Endothelial cell (in vitro differentiated cells): ENCODE results near the gene PARD3. TPM values are rescaled to one million over a fixed set of nuclear protein-coding genes. Genes with fewer than 3 reads are reported as not detected.

Source experiments
- DNase-seq: peaks from one replicate; pipeline ENCODE4 v3.0.0; 2021; ENCODE audit warnings: low spot score
- H3K27ac Mint-ChIP-seq: one replicate; pipeline ENCODE4 v1.8.0; 2021; ENCODE audit warnings: mixed read lengths, inconsistent platforms; ENCODE audit not compliant: unreplicated experiment
- H3K27me3 Mint-ChIP-seq: one replicate; pipeline ENCODE4 v1.8.0; 2021; ENCODE audit warnings: mild to moderate bottlenecking, moderate library complexity, mixed read lengths, inconsistent platforms; ENCODE audit not compliant: unreplicated experiment
- H3K36me3 Mint-ChIP-seq: one replicate; pipeline ENCODE4 v1.8.0; 2021; ENCODE audit warnings: mild to moderate bottlenecking, low read depth, mixed read lengths, inconsistent platforms; ENCODE audit not compliant: unreplicated experiment
- H3K4me1 Mint-ChIP-seq: one replicate; pipeline ENCODE4 v1.8.0; 2021; ENCODE audit warnings: mild to moderate bottlenecking, mixed read lengths, inconsistent platforms; ENCODE audit not compliant: unreplicated experiment
- H3K4me3 Mint-ChIP-seq: one replicate; pipeline ENCODE4 v1.8.0; 2021; ENCODE audit warnings: mild to moderate bottlenecking, mixed read lengths, inconsistent platforms; ENCODE audit not compliant: unreplicated experiment
- H3K9me3 Mint-ChIP-seq: one replicate; pipeline ENCODE4 v1.8.0; 2021; ENCODE audit warnings: mixed read lengths, inconsistent platforms; ENCODE audit not compliant: unreplicated experiment
- total RNA-seq: library from RNA; stranded (reverse); fragmentation: NEBNext Ultra II Directional; extraction: Animal tissue kit (Norgen Biotek cat#: 25700); gene quantifications from one replicate; pipeline ENCODE4 v1.2.1, GENCODE V29; 2021; ENCODE audit not compliant: unreplicated experiment
- TF ChIP-seq, protein P1 (sequence below): fragments of 200-600 bp; sonication (generic); IDR thresholded peaks from one replicate; pipeline ENCODE4 v1.5.0; 2021; ENCODE audit warnings: antibody characterized with exemption; ENCODE audit not compliant: unreplicated experiment

PARD3 gene
- total RNA-seq, 1 donor from 2014 or later: 35.2 TPM

DNA sequence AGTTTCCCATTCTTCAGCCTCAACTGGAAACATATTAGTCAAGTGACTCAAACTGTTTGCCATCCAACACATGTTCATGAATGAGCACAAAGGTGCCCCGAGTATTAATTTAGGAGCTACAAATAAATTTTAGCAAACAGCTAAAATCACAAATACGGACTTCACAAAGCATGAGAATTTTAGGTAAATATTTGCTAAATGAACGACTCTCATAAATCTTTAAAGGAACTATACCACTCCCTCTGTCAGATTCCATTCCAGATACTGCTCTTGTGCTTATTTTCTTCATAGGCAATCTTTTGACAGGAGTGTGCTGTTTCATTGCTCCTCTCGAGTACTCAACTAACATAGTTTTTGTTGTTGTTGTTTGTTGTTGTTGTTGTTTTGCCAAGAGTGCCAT, 330.9 kb downstream of the PARD3 start:
- Mint-ChIP-seq H3K4me1 (no peaks in the 10 kb centered on the region), H3K9me3 (no peaks in the 10 kb centered on the region), H3K27me3 (no peaks in the 10 kb centered on the region), H3K4me3 (no peak overlapping the region), H3K27ac (no peak overlapping the region), H3K36me3 (no peaks in the 10 kb centered on the region)
- TF ChIP-seq, protein P1, sequence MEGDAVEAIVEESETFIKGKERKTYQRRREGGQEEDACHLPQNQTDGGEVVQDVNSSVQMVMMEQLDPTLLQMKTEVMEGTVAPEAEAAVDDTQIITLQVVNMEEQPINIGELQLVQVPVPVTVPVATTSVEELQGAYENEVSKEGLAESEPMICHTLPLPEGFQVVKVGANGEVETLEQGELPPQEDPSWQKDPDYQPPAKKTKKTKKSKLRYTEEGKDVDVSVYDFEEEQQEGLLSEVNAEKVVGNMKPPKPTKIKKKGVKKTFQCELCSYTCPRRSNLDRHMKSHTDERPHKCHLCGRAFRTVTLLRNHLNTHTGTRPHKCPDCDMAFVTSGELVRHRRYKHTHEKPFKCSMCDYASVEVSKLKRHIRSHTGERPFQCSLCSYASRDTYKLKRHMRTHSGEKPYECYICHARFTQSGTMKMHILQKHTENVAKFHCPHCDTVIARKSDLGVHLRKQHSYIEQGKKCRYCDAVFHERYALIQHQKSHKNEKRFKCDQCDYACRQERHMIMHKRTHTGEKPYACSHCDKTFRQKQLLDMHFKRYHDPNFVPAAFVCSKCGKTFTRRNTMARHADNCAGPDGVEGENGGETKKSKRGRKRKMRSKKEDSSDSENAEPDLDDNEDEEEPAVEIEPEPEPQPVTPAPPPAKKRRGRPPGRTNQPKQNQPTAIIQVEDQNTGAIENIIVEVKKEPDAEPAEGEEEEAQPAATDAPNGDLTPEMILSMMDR: no peak
- DNase-seq: no peak

DNA sequence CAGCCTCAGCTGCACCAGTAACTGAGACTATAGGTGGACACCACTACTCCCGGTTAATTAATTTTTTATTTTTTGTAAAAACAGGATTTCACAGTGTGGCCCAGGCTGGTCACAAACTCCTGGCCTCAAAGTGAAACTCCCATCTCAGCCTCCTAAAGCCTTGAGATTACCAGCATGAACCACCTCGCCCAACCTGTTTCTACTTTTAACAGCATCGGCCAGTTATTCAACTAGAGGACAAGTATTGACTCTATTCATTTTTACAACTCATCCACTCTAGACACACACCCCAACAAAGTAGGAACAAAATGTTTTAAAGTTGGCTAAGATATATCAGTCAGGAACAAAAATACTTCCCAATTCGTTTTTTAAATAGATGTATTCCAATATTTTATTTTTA, 334.8 kb downstream of the PARD3 start:
- no peak for DNase-seq

GRCh38 chr10:34479520-34480179, 335.4 kb downstream of the PARD3 start:
- DNase-seq: no peak
- Mint-ChIP-seq H3K27me3 (no peaks in the 10 kb centered on the region), H3K27ac (no peak overlapping the region), H3K36me3 (no peaks in the 10 kb centered on the region), H3K9me3 (no peaks in the 10 kb centered on the region), H3K4me3 (no peak overlapping the region), H3K4me1 (no peaks in the 10 kb centered on the region)
- TF ChIP-seq, protein P1: no peak

More for the DNA sequence above, 334.8 kb downstream of the PARD3 start:
- no peak overlapping the region for H3K4me3 Mint-ChIP-seq
- H3K27me3 Mint-ChIP-seq: no peaks in the 10 kb centered on the region
- TF ChIP-seq, protein P1: no peak
- H3K36me3 Mint-ChIP-seq: no peaks in the 10 kb centered on the region
- H3K9me3 Mint-ChIP-seq: no peaks in the 10 kb centered on the region
- no peak overlapping the region for H3K27ac Mint-ChIP-seq
- no peaks in the 10 kb centered on the region for H3K4me1 Mint-ChIP-seq

DNA sequence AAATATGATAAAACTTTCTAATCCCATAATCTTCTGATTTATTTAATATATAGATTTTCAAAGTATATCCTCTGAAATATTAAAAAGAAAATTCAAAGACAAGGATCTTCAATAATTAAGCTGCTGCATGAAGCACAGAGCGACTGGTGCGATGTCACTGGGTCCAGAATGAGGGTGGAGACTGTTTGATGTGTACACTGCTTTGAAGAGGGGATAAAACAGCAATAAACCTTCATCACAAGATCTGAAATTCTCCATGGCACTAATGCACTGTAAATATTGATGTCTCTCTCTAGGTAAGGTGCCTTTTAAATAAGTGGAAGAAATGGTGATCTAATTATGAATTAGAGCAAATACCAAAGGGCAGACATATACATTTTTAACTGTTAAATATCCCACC, 337.8 kb downstream of the PARD3 start:
- no peak for DNase-seq
- TF ChIP-seq, protein P1: no peak
- Mint-ChIP-seq H3K9me3 (no peaks in the 10 kb centered on the region), H3K27me3 (no peaks in the 10 kb centered on the region), H3K27ac (no peak overlapping the region), H3K4me1 (no peaks in the 10 kb centered on the region), H3K4me3 (no peak overlapping the region), H3K36me3 (no peaks in the 10 kb centered on the region)

DNA sequence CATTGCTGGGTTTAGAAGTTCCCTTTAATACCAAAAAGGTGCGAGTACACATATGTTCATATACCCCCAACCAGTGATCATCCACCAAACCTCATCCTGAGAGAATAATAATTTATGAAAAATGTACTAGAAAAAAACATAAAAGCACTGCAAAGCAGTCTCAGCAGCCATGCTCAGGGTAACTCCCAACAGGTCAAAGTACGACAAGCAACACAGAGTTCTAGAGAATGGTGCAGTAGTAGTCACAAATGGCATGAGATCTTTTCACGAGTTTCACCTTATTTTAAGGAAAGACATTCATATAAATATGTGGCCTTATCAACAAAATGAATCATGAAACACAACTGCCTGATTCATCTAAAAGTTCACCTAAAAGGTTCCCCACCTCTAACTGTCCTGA, 338.5 kb downstream of the PARD3 start:
- H3K36me3 Mint-ChIP-seq: no peaks in the 10 kb centered on the region
- H3K4me1 Mint-ChIP-seq: no peaks in the 10 kb centered on the region
- no peak for DNase-seq
- no peak overlapping the region for H3K4me3 Mint-ChIP-seq
- H3K27ac Mint-ChIP-seq: no peak overlapping the region
- TF ChIP-seq, protein P1: no peak
- no peaks in the 10 kb centered on the region for H3K27me3 Mint-ChIP-seq
- no peaks in the 10 kb centered on the region for H3K9me3 Mint-ChIP-seq
